SKM-1 treated with dmso at 0.1 percent for 144 hours (cell line): ENCODE results near the gene DROSHA.
A peak's percentile ranks its signal among the peaks of the same experiment; 100 is the strongest.
"Not testable (repeated sequence)": the region's sequence is repeated elsewhere in the genome, so short reads cannot be mapped to it uniquely, and the experiment has no call there.

Experiments
- DNase-seq: peaks from one replicate; lab custom pipeline; 2025; ENCODE audit not compliant: unreplicated experiment; lab: John Stamatoyannopoulos, UW

Gene DROSHA

GRCh38 chr5:31531888-31532547 lies at the start of gene DROSHA, which contains the start of gene C5orf22:
Gene DROSHA (minus strand): TSS chr5:31532093. CDS start chr5:31529059, 3,034 bp downstream.
Gene C5orf22 (plus strand): TSS chr5:31532301. CDS start chr5:31532393, 92 bp downstream.
- DNase-seq: peak; percentile 95

- no peak for DNase-seq
Observed at GRCh38 chr5:31579558-31579957, 47.7 kb upstream of the DROSHA start.

GRCh38 chr5:31577438-31577837 lies 45.5 kb upstream of the DROSHA start:
- no peak for DNase-seq

DNA sequence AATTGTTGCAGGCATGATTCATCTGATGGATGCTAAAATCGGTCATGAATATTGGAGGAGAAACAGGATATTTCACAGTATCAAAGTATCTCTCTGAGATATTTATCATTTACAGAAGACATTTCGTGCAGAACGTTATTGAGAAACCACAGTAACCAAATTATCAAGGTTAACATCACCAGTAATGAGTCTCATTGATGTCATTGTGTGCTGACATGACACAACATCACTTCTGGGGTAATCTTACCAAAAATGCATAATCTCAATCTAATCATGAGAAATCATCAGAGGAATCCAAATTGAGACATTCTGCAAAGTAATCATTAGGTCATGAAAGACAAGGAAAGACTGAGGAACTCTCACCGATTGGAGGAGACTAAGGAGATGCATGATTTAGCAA lies 42.9 kb upstream of the DROSHA start:
- DNase-seq: no peak

DNA sequence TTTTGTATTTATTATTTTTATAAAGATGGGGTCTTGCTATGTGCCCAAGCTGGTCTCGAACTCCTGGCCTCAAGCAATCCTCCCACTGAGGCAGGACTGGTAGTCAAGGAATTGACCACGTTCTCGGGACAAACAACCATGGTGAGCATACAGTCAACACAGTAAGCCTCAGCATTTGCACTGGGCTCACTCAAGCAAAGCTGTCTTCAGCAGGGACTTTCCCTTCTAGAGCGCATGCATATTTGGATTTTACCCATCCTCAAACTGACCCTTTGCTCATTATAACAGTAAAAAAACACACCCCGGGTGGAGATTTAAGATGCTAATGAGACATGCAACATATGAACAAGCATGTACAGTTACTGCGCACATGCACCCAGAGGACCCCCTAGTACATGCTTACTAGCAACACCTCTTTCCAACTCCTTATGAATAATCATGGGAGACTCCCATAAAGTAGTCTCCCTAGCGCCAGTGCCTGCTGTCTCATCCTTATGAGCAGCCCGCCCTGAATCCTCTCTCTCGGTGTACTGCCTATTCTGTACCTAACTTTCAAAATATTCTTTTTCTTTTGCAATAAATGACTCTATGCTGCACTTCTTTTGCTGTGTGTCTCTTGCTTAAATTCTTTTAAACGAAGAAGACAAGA lies 41.7 kb upstream of the DROSHA start:
- DNase-seq: no peak

GRCh38 chr5:31569068-31569467 lies 37.2 kb upstream of the DROSHA start:
- no peak for DNase-seq

- DNase-seq: no peak
Observed at GRCh38 chr5:31568302-31568835, 36.5 kb upstream of the DROSHA start.

DNA sequence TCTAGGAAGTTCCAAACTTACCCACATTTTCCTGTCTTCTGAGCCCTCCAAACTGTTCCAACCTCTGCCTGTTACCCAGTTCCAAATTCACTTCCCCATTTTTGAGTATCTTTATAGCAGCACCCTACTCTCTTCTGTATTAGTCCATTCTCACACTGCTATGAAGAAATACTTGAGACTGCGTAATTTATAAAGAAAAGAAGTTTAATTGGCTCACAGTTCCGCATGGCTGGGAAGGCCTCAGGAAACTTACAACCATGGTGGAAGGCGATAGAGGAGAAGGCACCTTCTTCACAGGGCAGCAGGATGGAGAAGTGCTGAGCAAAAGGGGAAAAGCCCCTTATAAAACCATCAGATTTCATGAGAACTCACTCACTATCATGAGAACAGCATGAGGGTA lies 34.5 kb upstream of the DROSHA start:
- peak; percentile 16 for DNase-seq

GRCh38 chr5:31563216-31563615 lies 31.3 kb upstream of the DROSHA start:
- DNase-seq: no peak

DNA sequence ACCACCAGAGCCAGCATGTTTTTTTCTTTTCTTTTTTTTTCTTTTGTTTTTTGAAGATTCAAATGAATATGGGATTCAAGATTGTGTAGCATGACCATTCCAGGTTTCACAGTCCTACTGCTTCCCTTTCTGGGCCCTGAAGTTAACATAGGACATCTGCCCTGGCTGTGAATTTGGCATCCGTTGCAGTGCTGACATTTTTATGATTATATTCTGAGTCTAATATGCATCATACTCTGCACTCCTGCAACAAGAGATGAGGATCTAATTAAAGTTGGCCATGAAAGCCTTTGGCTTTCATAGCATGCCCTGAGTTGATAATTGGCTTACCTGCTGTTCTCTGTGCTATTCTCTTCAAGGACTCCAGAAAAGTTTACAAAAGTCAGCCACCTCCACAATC lies 30.1 kb upstream of the DROSHA start:
- DNase-seq: no peak

DNA sequence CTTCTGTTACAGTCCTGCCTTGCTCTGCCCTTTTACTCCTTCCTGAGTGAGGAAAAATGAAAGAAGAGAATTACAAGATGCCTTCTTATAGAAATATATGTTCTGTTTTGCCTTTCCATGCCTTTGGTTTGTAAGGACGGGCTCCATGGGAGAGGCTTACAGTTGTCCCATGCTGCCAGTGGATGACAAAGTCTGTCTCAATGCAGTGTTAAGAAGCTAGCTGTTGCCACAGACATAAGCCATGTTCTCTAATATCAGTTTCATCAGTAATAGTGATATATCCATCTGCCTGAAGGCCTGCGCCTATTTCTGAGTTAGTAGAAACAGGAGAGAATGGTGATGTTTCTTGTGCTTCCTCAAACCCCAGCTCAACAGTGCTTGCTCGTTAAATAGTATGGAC lies 28.0 kb upstream of the DROSHA start:
- DNase-seq: no peak

DNA sequence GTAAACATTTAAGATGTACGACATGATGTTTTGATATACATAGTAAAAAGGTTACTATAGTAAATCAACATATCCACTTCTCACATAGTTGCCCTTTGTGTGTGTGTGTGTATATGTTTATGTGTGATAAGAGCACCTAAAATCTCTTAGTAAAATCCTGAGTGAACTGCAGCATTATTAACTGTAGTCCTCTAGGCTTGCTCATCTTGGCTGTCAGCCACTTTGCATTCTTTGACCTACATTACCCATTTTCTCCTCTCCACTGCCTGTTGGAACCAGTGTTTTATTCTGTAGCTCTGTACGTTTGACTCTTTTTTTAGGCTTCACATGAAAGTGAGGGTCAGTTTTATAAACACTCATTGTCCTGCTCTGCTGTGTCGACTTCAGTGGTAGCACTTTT lies 24.6 kb upstream of the DROSHA start:
- no peak for DNase-seq

DNA sequence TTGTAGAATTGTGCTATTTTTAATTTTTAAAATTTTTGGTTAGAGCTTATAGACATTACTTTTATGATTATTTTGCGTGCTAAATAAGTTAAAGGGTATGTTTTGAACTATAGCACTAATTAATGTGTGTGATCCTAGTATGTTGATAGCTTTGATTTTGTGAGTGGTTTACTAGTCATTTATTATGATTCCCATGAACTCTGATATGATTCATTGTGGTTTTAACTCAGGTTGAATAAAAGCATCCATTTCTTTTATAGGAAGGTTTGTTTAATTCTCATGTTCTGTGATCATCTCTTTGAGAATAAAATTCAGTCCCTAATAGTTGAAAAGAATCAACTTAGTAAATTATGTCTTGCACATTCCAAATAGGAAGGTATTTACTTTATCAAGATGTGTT lies 22.7 kb upstream of the DROSHA start:
- no peak for DNase-seq

- DNase-seq: no peak
Observed at GRCh38 chr5:31553863-31554262, 22.0 kb upstream of the DROSHA start.

DNA sequence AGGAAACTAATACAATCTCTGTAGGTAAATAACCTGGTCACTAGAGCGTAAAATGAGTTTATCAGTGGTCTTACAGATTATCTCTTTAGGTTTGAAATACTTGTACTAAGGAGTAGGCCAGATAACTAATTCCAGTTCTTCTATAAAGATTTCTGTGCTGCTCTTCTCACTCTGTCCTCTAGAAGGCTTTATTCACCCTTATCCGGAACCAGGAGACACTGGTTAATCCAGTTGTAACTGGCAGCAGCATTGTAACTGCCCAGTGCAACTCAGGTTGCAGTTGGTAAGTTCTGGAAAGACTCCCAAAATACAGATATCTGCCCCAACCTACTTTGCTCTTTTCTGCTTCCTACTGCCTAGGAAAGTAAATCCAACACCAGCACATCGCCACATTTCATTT lies 20.0 kb upstream of the DROSHA start:
- DNase-seq: no peak

GRCh38 chr5:31549114-31549513 lies 17.2 kb upstream of the DROSHA start:
- not testable (repeated sequence) for DNase-seq

DNA sequence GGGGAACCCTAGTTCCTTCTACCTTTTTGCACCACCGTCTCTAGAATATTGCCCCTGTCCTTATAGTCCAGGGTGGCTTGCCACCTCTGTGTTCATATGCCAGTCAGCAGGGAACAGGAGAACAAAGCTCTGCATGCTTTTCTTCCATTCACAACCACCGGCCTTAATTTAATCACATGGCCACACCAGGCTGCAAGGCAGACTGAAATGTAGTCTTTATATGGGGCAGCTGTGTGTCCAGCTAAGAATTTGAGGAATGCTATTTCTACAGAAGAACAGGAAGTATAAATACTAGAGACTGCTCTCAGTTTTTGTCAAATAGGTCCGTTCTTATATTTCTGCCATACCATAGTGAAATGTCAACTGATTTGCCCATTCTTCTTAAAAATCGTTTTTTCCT lies 6.0 kb upstream of the DROSHA start:
- DNase-seq: no peak

DNA sequence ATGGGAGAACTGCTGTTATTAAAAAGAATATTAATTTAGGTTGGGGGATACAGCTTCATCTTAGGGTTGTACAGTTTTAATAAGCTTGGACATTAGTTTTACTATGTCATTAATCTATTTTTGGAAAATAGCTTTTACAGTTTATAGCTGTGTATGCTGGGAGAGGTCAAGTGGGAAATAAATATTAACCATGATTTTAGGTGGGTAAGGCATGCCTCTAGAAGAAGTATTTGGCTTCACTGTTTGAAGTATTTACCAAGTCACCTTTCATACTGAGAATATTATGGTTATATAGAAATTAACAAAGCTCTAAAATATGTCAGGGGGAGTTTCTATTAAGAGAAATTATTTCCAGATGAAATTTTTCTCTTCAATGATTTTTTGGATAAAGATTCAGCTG lies 5.5 kb upstream of the DROSHA start:
- DNase-seq: no peak

DNA sequence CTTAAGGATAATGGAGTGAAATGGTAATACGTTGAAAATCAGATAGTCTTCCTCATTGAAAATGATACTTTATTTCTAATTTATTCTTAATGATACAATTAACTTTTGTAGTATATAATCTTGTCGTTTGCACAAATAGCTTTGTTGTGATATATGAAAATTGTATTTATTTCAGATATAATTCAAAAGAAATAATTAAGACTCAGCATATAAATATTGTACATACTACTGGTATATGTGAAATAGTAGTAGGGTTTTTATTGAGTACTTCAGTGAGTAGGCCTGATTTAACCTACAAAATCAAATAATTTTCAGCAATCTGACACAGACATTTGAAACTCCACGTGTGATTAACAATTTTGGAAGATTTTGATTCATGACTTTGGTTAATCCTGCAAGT lies 5.0 kb upstream of the DROSHA start:
- no peak for DNase-seq

DNA sequence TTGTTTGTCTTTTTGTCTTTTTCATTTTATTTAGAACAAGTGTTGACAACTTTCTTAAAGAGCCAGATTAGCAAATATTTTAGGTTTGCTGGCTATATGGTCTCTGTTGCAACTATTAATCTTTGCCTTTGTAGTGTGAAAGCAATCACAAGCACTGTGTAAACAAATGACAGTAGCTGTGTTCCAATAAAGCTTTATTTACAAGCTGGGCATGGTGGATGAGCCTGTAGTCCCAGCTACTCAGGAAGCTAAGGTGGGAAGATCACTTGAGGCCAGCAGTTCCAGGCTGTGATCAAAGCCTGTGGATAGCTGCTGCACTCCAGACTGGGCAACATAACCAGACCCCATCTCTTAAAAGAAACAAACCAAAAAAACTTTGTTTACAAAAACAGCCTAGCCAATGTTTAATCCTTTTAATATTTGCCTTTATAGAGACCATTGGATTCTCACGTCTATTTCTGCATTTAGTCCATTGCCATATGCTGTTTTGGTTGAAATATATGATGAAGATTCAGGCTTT lies 2.7 kb upstream of the DROSHA start:
- DNase-seq: no peak

GRCh38 chr5:31531543-31531887 lies 378 bp downstream of the DROSHA start:
- DNase-seq: no peak

DNA sequence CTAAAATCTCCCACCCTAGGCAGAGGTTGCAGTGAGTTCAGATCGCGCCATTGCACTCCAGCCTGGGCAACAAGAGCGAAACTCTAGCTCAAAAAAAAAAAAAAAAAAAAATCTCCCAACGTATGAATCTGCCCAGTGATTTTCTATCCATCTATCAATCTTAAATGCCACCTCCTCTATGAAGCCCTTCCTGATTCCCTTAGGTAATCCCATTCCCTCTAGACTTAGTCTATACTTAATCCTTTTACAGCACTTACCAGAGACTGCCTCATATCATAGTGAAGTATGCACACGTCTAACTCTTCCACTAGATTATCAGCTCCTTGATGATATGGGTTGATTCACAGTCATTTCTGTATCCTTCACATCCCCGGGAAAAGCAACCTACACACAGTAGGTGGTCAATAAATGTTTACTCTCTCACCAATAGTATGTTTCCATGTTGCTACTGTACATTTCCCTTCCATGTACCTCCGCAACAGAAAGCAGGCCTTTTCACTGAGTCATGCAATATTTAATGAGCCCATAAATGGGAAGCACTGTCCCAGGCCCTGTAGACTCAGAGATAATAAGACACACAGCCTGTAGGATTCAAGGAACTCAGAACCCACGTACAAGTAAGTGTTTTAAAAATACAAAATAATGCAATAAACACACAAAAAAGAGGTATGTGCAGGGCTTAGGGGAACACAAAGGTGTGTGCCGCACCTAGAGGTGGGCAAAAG lies 1.2 kb downstream of the DROSHA start:
- no peak for DNase-seq
